GM12873 (cell line): Measurements from ENCODE around the gene POLR3A.

Source experiments
- CTCF ChIP-seq: IDR thresholded peaks from 2 replicates; pipeline ENCODE4 v1.5.1; 2012; ENCODE audit warnings: low read depth, mild to moderate bottlenecking, moderate library complexity, low read length, control low read depth; ENCODE audit not compliant: insufficient read depth; ENCODE audit errors: missing control alignments

POLR3A gene

GRCh38 chr10:77963901-77964300 is 65.4 kb downstream of the POLR3A start:
- TF ChIP-seq CTCF: no peak

GRCh38 chr10:77962350-77963146 is 66.8 kb downstream of the POLR3A start:
- no peak for TF ChIP-seq CTCF

GRCh38 chr10:77961668-77962067 is 67.6 kb downstream of the POLR3A start:
- TF ChIP-seq CTCF: no peak

- no peak for TF ChIP-seq CTCF
Measured at GRCh38 chr10:77960829-77961329, 68.4 kb downstream of the POLR3A start.

GRCh38 chr10:77959887-77960455 is 69.3 kb downstream of the POLR3A start:
- TF ChIP-seq CTCF: no peak

GRCh38 chr10:77959384-77959783 is 69.9 kb downstream of the POLR3A start:
- TF ChIP-seq CTCF: no peak

GRCh38 chr10:77955136-77955535 is 74.2 kb downstream of the POLR3A start:
- no peak for TF ChIP-seq CTCF
